Measurements from ENCODE around the gene AKNA. TPM values are rescaled to one million over a fixed set of nuclear protein-coding genes. Genes with fewer than 3 reads are reported as not detected.

Gene AKNA
- polyA plus RNA-seq, 1 donor from 2014 or later: 1.2 TPM

DNA sequence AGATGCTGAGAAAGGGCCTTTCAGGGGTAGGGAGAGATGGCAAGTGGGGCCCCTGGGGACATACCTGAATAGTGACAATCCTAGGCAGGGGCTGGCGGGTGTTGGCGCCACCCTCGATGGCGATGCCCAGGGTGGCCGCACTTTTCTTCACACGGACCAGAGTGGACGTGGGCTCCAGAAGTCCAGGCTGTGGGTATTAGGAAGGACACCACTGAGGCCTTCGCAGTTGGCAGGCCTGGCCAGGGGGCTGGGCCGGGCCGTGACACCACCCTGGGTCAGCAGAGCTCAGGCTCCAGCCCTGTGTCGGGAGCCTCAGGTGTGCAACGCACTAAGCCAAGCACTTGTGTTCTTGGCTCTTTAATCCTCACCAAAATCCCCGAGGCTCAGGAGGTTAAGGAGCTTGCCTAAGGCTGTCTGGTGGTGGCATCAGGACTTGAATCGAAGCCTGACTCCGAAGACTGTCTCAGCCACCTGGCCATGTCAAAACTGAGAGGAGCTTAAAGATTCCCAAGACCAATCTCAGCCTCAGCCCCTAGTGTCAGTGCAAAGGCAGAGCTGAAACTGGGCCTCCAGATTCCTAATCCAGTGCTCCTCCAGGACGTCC lies 15.5 kb upstream of the AKNA start:
- Histone ChIP-seq H3K79me2 (replicated peaks; ENCODE audit: insufficient read depth, low read length) (no peaks in the 10 kb centered on the region), H3K4me2 (ENCODE audit: low read length) (no peak overlapping the region), H3K27ac (ENCODE audit: low read length) (no peak overlapping the region), H3K27me3 (ENCODE audit: insufficient read depth, low read depth, low read length) (no peaks in the 10 kb centered on the region), H3K4me3 (ENCODE audit: low read length) (no peak overlapping the region), H3K9ac (ENCODE audit: low read length) (no peak overlapping the region), H3F3A (ENCODE audit: insufficient read depth, low read length, poor library complexity, severe bottlenecking) (no peaks in the 10 kb centered on the region), H2AFZ (ENCODE audit: low read depth, low read length) (no peak overlapping the region), H3K9me3 (ENCODE audit: low read length) (no peaks in the 10 kb centered on the region), H3K36me3 (ENCODE audit: insufficient read depth, low read length) (no peaks in the 10 kb centered on the region), H4K20me1 (ENCODE audit: insufficient read depth) (no peaks in the 10 kb centered on the region), H3K9me2 (ENCODE audit: insufficient read depth, low read length) (no peaks in the 10 kb centered on the region)
- TF ChIP-seq EP300 (conservative IDR thresholded peaks at IDR 0.05; ENCODE audit: poor library complexity, severe bottlenecking): no peak
- TF ChIP-seq REST (IDR thresholded peaks at IDR 0.05; ENCODE audit: borderline replicate concordance): no peak
- no peak for TF ChIP-seq POLR2AphosphoS5 (IDR thresholded peaks at IDR 0.05)
- no peak for TF ChIP-seq MXI1 (conservative IDR thresholded peaks at IDR 0.05; ENCODE audit: poor library complexity, severe bottlenecking)
- no peak for TF ChIP-seq EZH2 (IDR thresholded peaks at IDR 0.05; ENCODE audit: borderline replicate concordance, insufficient read depth, low read length, poor library complexity, severe bottlenecking)

- no peaks in the 10 kb centered on the region for H3K79me2 ChIP-seq (replicated peaks; ENCODE audit: insufficient read depth, low read length)
- no peak for TF ChIP-seq POLR2AphosphoS5 (IDR thresholded peaks at IDR 0.05)
- TF ChIP-seq MXI1 (conservative IDR thresholded peaks at IDR 0.05; ENCODE audit: poor library complexity, severe bottlenecking): no peak
- no peak for TF ChIP-seq REST (IDR thresholded peaks at IDR 0.05; ENCODE audit: borderline replicate concordance)
- TF ChIP-seq, protein P1, sequence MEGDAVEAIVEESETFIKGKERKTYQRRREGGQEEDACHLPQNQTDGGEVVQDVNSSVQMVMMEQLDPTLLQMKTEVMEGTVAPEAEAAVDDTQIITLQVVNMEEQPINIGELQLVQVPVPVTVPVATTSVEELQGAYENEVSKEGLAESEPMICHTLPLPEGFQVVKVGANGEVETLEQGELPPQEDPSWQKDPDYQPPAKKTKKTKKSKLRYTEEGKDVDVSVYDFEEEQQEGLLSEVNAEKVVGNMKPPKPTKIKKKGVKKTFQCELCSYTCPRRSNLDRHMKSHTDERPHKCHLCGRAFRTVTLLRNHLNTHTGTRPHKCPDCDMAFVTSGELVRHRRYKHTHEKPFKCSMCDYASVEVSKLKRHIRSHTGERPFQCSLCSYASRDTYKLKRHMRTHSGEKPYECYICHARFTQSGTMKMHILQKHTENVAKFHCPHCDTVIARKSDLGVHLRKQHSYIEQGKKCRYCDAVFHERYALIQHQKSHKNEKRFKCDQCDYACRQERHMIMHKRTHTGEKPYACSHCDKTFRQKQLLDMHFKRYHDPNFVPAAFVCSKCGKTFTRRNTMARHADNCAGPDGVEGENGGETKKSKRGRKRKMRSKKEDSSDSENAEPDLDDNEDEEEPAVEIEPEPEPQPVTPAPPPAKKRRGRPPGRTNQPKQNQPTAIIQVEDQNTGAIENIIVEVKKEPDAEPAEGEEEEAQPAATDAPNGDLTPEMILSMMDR (IDR thresholded peaks at IDR 0.05; ENCODE audit: poor library complexity, severe bottlenecking): no peak
- no peak for TF ChIP-seq EP300 (conservative IDR thresholded peaks at IDR 0.05; ENCODE audit: poor library complexity, severe bottlenecking)
- no peaks in the 10 kb centered on the region for H4K20me1 ChIP-seq (ENCODE audit: insufficient read depth)
- H3K9me2 ChIP-seq (ENCODE audit: insufficient read depth, low read length): no peaks in the 10 kb centered on the region
- no peaks in the 10 kb centered on the region for H3K36me3 ChIP-seq (ENCODE audit: insufficient read depth, low read length)
- H3K9ac ChIP-seq (ENCODE audit: low read length): no peak overlapping the region
- peaks cover 8% of the 10 kb centered on the region for H3K27me3 ChIP-seq (ENCODE audit: insufficient read depth, low read depth, low read length)
- H3K27ac ChIP-seq (ENCODE audit: low read length): no peak overlapping the region
- no peak overlapping the region for H3K4me2 ChIP-seq (ENCODE audit: low read length)
- H3K9me3 ChIP-seq (ENCODE audit: low read length): no peaks in the 10 kb centered on the region
- no peak overlapping the region for H3K4me3 ChIP-seq (ENCODE audit: low read length)
- no peak overlapping the region for H2AFZ ChIP-seq (ENCODE audit: low read depth, low read length)
- no peaks in the 10 kb centered on the region for H3F3A ChIP-seq (ENCODE audit: insufficient read depth, low read length, poor library complexity, severe bottlenecking)
Observed at GRCh38 chr9:114401344-114401743, 13.6 kb upstream of the AKNA start.
